ENCODE results near the gene APOC4. TPM values are rescaled to one million over a fixed set of nuclear protein-coding genes. Genes with fewer than 3 reads are reported as not detected.

Gene APOC4
- polyA plus RNA-seq, 1 of the 3 experiments (the other 2 are of a cell fraction), result not detected

DNA sequence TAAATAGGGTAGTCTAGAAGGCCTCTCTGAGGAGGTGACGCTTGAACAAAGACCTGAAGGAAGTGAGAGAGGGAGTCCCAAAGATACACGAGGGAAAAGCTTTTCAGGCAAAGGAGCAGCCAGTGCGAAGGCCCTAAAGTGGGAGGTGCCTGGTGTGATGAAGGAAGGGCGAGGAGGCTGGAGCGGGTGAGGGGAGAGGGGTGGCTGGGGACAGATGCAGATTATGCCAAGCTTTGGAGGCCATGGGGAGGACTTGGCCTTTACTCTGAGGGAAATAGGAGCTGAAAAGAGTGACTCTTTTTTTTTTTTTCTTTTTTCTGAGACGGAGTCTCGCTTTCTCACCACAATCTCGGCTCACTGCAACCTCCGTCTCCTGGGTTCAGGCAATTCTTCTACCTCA lies 16.1 kb downstream of the APOC4 start (continued):
- TF ChIP-seq, protein P1, sequence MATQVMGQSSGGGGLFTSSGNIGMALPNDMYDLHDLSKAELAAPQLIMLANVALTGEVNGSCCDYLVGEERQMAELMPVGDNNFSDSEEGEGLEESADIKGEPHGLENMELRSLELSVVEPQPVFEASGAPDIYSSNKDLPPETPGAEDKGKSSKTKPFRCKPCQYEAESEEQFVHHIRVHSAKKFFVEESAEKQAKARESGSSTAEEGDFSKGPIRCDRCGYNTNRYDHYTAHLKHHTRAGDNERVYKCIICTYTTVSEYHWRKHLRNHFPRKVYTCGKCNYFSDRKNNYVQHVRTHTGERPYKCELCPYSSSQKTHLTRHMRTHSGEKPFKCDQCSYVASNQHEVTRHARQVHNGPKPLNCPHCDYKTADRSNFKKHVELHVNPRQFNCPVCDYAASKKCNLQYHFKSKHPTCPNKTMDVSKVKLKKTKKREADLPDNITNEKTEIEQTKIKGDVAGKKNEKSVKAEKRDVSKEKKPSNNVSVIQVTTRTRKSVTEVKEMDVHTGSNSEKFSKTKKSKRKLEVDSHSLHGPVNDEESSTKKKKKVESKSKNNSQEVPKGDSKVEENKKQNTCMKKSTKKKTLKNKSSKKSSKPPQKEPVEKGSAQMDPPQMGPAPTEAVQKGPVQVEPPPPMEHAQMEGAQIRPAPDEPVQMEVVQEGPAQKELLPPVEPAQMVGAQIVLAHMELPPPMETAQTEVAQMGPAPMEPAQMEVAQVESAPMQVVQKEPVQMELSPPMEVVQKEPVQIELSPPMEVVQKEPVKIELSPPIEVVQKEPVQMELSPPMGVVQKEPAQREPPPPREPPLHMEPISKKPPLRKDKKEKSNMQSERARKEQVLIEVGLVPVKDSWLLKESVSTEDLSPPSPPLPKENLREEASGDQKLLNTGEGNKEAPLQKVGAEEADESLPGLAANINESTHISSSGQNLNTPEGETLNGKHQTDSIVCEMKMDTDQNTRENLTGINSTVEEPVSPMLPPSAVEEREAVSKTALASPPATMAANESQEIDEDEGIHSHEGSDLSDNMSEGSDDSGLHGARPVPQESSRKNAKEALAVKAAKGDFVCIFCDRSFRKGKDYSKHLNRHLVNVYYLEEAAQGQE (IDR thresholded peaks at IDR 0.05; ENCODE audit: low read depth, low read length), result no peak
- TF ChIP-seq SMC3 (IDR thresholded peaks at IDR 0.05; ENCODE audit: low read depth, low read length), result no peak

DNA sequence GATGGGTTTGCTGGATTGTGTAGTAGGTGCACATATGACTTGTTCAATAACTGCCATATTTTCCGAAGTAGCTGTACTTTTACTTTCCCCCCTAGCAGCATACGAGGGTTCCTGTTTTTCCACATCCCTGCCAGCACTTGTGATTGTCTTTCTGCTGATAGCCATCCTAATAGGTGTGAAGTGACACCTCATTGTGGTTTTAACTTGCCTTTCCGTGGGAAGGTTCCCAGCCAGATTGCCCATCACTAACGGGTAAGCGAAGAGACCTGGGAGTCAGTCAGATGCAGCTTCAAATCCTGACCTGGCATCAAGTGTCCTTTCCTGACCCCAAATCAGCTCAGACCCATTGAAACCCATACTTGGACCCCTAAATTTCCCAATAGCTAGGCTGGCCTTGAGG lies 17.7 kb downstream of the APOC4 start:
- Histone ChIP-seq H3F3A (replicated peaks; ENCODE audit: insufficient read depth) (peaks cover under 1% of the 10 kb centered on the region), H3K4me1 (ENCODE audit: control insufficient read depth in 1 of 2, insufficient read depth in 2 of 2, low read depth in 1 of 2, low read length in 1 of 2) (peaks cover 0 to 20% of the 10 kb centered on the region in 2 experiments; a peak in 2 of 4 replicates), H3K36me3 (replicated peaks in 1 of 2; ENCODE audit: control insufficient read depth in 1 of 2, insufficient read depth in 2 of 2, low read length in 1 of 2) (peaks cover 4 to 15% of the 10 kb centered on the region in 2 experiments), H3K9me3 (no peaks in the 10 kb centered on the region), H3K9me2 (no peaks in the 10 kb centered on the region), H4K20me1 (ENCODE audit: insufficient read depth) (peaks cover 62% of the 10 kb centered on the region), H3K4me3 (ENCODE audit: low read depth in 2 of 2, low read length in 1 of 2) (no peak overlapping the region), H2AFZ (ENCODE audit: low read depth) (no peak overlapping the region), H3K4me2 (no peak overlapping the region), H3K9ac (no peak overlapping the region), H3K79me2 (ENCODE audit: insufficient read depth) (peaks cover 77% of the 10 kb centered on the region), H3K27ac (ENCODE audit: low read depth in 2 of 2, low read length in 1 of 2) (no peak overlapping the region), H3K27me3 (ENCODE audit: insufficient read depth) (no peaks in the 10 kb centered on the region)
- TF ChIP-seq GABPA (IDR thresholded peaks at IDR 0.05; ENCODE audit: low read depth) (no peak), RAD21 (IDR thresholded peaks at IDR 0.05; ENCODE audit: low read length) (no peak), JUND (IDR thresholded peaks at IDR 0.05) (no peak), FOSL2 (IDR thresholded peaks at IDR 0.05; ENCODE audit: borderline replicate concordance, low read depth) (no peak), EP300 (IDR thresholded peaks at IDR 0.05; ENCODE audit: borderline replicate concordance in 1 of 2, low read depth in 1 of 2, low read length in 1 of 2) (no peak), MEF2A (IDR thresholded peaks at IDR 0.05; ENCODE audit: borderline replicate concordance, low read depth) (no peak), RFX5 (IDR thresholded peaks at IDR 0.05; ENCODE audit: low read length) (no peak), SIN3A (IDR thresholded peaks at IDR 0.05; ENCODE audit: borderline replicate concordance, low read depth, low read length) (no peak), MXI1 (IDR thresholded peaks at IDR 0.05; ENCODE audit: low read depth, low read length) (no peak), POLR2AphosphoS5 (IDR thresholded peaks at IDR 0.05; ENCODE audit: low read depth, low read length) (no peak)
- TF ChIP-seq, protein P1 (IDR thresholded peaks at IDR 0.05; ENCODE audit: low read depth, low read length), result no peak
- TF ChIP-seq, protein P2, sequence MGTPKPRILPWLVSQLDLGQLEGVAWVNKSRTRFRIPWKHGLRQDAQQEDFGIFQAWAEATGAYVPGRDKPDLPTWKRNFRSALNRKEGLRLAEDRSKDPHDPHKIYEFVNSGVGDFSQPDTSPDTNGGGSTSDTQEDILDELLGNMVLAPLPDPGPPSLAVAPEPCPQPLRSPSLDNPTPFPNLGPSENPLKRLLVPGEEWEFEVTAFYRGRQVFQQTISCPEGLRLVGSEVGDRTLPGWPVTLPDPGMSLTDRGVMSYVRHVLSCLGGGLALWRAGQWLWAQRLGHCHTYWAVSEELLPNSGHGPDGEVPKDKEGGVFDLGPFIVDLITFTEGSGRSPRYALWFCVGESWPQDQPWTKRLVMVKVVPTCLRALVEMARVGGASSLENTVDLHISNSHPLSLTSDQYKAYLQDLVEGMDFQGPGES (IDR thresholded peaks at IDR 0.05; ENCODE audit: low read depth, low read length), result no peak
- TF ChIP-seq, protein P3, sequence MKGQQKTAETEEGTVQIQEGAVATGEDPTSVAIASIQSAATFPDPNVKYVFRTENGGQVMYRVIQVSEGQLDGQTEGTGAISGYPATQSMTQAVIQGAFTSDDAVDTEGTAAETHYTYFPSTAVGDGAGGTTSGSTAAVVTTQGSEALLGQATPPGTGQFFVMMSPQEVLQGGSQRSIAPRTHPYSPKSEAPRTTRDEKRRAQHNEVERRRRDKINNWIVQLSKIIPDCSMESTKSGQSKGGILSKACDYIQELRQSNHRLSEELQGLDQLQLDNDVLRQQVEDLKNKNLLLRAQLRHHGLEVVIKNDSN (IDR thresholded peaks at IDR 0.05; ENCODE audit: borderline replicate concordance, low read depth), result no peak
- TF ChIP-seq, protein P4, sequence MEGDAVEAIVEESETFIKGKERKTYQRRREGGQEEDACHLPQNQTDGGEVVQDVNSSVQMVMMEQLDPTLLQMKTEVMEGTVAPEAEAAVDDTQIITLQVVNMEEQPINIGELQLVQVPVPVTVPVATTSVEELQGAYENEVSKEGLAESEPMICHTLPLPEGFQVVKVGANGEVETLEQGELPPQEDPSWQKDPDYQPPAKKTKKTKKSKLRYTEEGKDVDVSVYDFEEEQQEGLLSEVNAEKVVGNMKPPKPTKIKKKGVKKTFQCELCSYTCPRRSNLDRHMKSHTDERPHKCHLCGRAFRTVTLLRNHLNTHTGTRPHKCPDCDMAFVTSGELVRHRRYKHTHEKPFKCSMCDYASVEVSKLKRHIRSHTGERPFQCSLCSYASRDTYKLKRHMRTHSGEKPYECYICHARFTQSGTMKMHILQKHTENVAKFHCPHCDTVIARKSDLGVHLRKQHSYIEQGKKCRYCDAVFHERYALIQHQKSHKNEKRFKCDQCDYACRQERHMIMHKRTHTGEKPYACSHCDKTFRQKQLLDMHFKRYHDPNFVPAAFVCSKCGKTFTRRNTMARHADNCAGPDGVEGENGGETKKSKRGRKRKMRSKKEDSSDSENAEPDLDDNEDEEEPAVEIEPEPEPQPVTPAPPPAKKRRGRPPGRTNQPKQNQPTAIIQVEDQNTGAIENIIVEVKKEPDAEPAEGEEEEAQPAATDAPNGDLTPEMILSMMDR (IDR thresholded peaks at IDR 0.05), result no peak
- no peak for DNase-seq
- WGBS (ENCODE audit: low lambda C conversion rate), result 89% methylated on average over 5 of the region's 5 CpGs
- ChIA-PET POLR2A (no interaction called here), CTCF (interaction anchor here (0.5 to 1.8 kb wide), 8 partner anchors 8 to 722 kb away, joined by 3 to 4 read pairs (median 3); no protein-coding TSS in a partner anchor)

All from SK-N-SH (cell line).